ENCODE data around the gene GRK3.
A peak's percentile ranks its signal among the peaks of the same experiment; 100 is the strongest.
"Not testable (repeated sequence)": the region's sequence is repeated elsewhere in the genome, so short reads cannot be mapped to it uniquely, and the experiment has no call there.

GRK3 gene

DNA sequence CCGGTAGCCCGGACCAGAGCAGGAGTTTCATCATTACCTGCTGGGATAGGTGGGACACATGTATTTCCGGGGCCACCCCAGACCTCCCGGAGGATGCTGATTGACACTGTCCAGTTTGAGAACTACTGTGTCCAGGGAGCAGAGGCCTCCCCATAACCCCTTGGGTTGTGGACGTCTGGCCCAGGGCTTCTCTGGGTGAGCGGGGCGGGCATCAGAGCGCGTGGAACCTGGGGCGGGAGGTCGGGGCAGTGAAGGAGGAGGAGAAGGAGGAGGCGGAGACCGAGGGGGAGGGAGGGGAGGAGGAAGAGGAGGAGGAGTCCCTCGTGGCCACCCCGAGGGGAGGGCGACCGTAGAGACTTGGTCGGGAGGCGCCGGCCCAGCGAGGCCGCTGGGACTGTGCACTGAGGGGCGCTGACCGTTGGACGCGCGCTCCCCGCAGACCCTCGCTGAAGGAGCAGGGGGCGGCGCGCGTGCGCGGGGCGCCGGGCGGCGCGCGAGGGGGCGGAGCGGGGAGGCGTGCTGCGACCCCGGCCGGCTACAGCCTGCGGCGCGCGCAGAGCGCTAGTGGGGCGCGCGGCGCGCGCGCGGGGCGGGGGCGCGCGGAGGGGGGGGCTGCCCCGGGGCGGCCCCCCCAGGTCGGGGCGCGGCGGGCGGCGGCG, at the start of gene GRK3:
Gene GRK3 (plus strand): TSS at position 356 of the 659 bp plus-strand sequence. CDS start 366 bp downstream, outside the sequence.
- DNase-seq: peak in 1 of 2 donors; percentile 50

DNA sequence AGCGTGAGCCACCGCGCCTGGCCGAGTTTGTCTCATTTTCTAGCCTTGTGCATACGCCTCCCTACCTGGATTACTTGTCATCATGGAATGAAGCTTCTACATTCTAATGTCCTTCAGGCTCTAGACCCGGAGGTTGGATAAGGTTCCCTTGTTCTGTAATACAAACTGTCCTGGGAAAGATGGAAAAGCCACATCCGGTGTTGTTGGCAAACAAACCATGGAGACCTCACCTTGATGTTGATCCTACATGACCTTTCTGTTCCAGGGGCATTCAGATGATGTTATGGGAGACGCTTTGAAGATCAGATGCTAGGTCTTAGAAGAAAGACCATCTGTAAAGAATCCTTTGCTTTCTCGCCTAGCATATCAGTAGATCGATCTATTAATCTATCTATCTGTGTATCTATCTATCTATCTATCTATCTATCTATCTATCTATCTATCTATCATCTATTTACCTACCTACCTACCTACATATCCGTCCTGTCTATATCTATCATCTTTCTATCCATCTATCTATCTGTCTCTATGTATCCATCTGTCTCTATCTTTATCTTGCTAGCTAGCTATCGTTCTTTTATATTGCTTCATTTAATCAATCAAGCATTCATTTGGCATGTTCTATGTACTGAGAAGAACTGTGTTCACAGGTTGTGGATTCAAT, 46.3 kb upstream of the GRK3 start:
- no peak for DNase-seq

DNA sequence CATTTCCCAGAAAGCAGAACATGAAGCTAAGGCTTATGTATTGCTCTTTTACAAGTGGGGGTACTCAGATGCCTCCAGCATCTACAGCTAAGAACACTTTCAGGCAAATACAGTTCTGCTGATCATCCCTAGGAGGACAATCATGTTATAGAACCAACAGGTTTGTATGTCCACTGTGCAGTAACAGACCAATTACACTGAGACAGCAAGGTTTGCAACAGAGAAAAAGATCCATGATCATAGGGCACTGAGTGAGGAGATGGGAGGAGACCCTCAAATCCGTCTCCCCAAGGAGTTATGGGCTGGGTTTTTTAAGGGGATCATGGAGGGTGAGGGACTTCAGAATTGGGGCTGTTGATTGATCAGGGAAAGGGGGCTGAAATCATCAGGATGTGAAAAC, 39.1 kb upstream of the GRK3 start:
- DNase-seq: no peak

DNA sequence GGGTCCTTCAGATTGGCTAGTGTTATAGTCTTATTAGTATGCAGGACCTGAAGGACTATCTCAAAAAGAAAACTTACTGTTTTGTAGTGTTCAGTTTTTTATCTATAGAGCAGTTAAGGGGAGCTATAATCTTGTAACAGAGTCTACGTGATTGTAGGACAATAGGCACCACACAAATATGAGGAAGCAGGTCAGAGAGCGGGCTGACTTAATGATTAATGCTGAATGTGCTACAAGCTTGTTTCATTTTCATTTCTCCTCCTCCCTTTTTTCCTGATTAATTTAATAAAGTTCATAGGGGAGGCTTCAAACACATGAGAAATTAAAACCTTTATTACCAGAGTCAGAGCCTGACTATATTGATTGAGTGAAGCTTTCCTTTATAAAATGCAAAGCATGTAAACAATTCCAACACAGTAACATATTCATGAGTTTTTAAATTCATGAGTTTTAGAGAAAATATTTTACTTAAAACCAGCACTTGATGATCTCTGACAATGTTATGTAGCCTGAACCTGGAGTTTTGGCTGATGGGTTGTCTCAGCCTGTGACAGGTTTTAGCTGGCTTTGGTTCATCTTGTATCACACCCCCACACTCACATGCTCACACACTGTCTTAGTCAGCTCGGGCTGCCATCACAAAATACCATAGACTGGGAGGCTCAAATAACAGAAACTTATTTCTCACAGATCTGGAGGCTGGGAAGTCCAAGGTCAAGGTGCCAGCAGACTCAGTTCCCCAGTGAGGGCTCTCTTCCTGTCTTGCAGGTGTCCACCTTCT, 38.5 kb upstream of the GRK3 start:
- DNase-seq: not testable (repeated sequence)

DNA sequence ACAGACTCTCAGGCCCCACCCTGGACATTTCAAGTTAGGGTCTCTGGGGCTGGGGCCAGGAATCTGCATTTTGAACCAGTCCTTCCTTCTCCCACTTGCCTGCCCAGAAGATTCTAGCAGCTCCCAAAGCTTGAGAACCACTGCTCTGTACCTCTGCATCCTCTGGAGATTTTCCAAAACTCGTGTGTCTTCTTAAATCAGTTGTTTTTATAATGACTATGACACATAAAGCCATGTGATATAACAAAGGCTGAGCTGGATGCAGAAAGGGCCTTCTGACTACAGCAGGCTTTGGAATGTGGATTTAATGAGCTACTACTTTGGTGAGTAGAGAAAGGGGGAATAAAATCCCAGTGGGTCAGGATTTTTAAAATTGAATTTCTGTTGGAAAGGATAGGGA, 37.5 kb upstream of the GRK3 start:
- not testable (repeated sequence) for DNase-seq

DNA sequence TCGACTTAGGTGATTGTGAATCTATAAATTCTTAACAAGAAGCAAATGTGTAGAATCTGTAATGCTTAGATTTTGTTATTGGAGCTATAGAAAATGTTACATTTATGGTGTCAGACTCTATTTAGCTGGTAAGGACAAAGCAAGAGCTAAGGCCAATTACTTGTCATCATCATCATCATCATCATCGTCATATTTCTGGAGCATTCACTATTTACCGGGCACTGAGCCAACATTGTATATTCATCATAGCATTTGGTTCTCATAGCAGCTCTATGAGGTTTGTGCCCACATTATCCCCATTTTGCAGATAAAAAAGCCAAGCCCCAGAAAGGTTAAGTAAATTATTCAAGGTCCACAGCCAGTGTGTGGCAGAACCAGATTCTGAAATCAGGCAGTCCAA, 36.4 kb upstream of the GRK3 start:
- DNase-seq: not testable (repeated sequence)

DNA sequence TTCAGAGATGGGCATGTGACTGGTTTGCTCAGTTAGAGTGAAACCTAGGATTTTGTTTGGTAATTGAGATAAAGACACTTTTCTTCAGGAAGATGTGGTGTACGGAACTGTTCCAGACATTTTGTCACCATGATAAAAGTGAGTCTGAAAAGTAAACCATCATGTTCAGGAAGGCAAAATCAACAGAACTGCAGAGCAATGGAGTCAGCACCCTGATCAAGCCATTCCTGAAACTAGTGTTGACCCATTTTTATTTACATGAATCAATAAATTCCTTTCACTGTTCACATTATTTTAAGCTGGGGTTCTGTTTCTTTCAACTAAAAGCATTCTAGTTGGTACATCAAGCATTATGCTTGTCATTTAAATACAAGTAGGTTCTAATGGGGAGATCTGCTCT, 35.4 kb upstream of the GRK3 start:
- DNase-seq: not testable (repeated sequence)

DNA sequence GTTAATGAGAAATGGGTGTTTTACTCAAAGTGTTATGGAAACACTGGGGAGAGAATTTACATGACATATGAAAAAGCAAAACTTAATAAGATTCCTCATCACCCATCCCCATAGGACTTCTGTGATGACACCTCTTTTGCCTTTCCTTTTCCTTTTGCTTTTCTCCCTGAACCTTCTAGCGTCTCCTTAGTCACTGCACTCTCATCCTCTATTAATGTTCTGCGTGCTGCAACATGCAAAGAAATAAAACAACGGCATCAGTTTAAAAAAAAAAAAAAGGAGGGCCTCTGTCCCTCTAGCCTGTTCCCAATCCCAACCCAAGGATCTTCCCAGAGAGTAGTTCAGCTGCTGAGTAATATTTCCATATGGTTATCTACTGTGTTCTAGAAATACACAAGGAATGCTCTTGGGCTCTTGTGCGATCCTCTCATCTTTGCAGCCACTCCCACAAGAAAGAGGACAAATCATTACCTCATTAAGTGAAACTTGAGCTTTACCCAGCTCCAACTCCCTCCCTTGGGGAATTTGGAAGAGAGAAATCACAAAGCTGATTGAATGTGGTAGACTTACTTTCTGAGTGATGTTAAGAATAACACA, 34.8 kb upstream of the GRK3 start:
- not testable (repeated sequence) for DNase-seq

DNA sequence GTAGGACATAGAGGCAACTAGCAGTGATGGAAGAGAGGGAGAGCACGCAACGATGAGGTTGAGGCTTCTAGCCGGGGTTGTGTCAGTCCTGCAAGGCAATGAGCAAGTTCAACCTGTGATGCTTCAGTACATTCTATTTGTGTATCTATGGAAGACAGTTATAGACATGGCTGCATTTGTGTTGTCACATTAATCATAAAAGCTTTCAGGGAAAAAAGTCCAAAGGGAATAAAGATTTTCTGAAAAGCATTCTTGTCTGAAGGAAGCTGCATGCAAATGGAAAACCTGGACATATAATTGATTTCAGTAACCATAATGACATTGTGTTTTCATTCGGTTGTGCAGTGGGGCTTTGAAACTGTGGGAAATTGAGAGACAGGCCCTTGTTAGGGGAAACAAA, 32.8 kb upstream of the GRK3 start:
- not testable (repeated sequence) for DNase-seq

DNA sequence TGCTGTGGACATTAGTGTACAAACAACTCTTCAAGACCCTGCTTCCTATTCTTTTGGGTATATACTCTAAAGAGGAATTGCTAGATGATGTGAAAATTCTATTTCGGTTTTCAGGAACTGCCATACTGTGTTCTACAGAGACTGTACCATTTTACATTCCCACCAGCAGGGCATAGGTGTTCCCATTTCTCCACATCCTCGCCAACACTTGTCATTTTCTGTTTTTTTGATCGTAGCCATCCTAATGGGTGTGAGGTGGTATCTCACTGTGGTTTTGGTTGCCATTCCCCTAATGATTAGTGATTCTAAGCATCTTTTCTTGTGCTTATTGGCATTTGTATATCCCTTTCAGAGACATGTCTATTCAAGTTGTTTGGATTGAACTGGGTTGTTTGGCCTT, 29.8 kb upstream of the GRK3 start:
- DNase-seq: no peak

DNA sequence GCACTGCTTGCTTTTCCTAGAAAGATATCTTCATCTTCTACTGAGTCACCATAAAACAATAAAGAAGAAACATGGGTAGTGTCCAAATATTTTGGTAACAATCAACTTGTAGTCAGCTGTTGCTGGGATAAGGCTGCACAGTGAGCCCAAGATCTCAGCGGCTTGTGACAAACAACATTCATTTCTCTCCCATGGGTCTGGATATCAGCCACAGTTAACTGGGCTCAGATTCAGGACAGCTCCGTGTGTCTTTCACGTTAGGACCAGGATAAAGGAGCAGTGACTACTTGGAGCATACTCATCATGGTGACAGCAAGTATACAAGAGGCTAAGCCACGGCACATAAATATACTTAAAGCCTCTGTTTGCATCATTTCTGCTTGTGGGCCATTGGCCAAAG, 27.9 kb upstream of the GRK3 start:
- no peak for DNase-seq

DNA sequence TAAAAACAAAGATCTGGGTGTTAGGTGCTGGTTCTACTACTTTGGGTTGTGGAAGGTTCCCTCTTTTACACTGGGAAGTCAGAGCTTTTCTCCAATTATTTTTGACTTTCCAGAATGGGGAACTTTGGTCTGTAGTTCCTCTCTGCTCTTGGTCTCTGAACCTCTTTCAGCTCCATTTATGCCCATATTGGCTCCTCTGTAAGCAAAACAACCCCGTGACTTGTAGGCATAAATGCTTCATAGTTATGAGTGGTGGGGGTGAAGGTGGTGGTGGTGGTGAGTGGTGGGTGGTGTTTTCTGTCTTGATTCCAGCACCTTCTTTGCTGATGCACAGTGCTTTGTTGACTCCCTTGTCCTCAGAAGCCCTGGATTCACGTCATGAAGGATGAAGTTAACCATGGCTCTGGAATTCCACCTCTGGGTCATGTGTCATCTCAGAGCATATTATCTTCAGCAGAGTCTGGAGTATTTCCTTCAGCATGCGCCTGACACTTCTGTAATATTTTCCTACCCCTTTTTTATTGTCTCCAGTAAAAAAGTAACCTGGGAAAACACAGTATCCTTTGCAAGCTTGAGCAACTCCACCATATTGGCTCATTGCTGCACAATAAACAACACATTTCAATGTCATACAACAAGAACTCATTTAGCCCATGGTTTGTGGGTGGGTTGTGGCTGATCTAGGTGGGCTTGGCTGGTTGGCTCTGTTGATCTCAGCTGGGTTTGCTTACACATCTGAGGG, 24.1 kb upstream of the GRK3 start:
- DNase-seq: no peak

DNA sequence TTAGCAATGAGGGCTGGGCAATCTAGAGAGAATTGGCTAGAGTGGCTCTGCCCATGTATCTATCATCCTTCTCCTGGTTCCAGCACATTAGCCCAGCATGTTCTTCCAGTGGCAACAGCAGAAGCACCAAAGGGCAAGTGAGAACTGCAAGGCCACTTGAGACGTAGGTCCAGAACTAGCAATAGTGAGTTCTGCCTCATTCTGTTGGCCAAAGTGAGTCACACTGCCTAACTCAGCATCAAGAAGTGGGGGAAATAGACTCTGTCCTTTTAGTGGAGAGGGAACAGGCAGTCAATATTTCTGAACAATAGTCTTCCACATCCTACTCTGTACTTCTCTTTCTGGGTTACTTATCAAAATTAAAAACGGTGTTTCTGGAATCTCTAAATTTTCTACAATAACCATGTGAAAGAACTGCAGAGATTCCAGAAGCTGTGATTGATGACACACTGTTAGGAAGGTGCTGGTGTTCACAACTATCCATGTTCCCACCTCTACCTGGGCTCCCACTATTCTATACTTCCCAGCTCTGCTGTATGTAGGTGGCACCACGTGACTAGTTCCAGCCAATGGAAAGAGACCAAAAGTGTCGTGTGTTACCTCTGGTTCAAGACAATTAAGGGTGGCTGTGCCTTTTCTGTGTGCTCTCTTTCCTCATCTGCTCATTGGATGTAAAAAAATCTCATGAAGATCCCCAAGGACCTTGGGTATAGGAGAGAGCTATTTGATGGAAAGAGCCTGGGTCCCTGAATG, 23.4 kb upstream of the GRK3 start:
- no peak for DNase-seq

DNA sequence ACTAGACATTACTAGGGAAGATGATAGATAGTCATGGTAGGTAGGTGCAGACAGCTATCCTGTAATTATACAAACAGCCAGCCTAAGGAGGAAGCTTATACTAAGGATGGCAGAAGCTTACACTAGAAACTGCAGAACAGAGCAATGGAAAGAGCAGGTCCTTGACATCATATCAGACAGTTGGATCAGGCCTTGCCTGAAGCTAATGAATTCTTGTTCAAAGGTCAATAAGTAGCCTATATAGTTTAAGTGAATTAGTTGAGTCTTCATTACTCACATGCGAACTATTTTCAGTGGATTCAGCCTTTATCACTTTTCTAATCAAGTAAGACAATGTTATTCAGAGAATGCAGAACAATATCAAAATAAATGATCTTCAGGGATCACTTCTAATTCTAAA, 22.3 kb upstream of the GRK3 start:
- no peak for DNase-seq

DNA sequence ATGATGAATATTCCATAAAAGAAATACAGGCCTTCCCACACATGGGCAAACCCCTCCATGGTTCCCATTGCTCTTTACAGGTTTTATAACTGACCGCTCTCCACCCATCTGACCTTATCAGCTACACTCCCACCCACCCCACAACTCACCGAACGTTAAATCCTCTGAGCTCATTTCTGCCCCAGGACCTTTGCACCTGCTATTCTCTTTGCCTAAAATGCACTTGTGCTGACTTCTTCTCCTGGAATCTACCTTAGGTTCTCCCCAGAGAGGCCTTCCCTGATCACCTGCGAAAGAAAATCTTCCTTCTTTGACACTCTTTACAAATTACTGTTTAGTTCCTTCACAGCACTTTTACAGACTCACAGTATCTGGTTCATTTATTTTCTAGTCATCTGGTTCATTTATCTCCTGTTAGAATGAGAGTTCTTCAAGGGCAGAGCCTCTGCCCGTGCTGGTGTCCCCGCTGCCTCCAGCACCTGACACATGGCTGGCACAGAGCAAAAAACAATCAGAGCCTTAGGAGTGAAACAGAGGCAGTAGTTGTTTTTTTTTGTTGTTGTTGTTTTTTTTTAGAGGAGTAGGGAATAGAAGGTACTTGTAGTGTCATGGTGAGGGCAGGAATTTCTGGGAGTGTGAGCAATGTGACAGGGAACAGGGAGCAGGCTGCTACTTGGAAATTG, 21.6 kb upstream of the GRK3 start:
- no peak for DNase-seq

DNA sequence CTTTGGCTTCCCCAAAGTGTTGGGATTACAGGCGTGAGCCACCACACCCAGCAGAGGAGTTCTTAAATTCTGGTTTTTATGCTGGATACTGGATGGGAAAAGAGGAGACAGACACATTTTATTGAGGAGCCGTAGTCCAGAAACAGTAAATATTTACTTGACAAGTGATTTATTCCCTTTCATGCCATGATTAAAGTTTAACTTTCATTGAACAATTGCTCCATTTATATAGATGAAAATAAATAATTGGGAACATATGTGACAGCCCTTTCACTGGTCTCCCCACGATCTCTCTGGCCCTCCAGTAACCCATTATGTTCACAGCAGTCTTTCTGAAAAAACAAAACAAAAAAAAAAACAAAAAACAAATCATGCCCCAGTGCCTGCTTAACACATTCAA, 19.3 kb upstream of the GRK3 start:
- DNase-seq: no peak

DNA sequence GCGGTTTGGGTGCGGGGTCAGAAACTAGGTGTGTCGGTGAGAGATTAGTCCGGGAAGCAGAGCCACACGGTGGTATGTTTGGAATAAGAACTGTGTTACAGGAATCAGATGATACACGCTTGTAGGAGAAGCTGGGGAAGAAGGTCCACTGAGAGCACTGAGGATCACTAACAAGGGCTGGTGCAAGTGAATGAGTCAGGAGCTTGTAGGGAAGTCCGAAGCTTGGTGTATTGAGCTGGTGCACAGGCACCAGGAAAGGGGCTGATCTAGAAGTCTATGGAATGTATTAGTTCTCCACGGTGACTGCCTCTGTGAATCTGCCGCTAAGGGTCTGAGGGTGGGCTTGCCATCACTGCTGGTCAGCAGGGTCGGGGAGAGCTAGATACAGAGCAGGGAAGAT, 18.8 kb upstream of the GRK3 start:
- no peak for DNase-seq

DNA sequence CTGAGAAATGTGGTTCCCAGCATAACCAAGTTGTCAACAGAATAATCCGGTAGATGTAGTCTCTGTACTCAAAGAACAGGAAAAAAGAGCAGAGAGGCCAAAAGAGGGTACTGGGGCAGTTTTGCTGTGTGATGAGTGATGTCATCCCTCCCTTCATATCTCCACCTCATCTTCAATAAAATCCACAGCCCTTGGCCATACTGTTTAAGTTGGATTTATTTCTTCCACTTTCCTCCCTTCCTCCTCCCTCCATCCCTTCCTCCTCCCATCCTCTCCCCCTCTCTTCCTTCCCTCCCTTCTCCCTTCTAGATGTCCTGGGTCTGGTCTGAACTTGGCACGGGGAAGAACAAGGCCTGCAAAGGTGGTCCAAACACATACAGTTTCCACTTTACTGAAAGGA, 18.2 kb upstream of the GRK3 start:
- no peak for DNase-seq

DNA sequence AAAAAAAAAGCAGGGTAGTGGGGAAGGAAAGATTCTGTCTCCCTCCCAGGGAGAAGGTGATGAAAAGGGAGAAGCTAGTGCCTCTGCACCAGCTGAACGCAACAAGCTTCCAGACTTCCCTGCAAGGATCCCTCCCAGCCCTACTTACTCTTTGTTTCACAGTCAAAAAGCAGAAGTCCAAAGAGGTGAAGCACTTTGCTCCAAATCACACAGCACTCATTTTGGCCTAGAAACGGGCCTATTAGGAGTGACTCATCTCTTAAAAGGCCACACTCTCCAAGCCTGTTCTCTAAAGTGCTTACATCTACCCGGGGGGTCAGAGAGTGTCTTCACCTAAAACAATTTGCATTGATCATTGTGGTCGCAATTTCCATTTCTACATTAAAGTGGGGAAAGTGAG, 17.7 kb upstream of the GRK3 start:
- no peak for DNase-seq

DNA sequence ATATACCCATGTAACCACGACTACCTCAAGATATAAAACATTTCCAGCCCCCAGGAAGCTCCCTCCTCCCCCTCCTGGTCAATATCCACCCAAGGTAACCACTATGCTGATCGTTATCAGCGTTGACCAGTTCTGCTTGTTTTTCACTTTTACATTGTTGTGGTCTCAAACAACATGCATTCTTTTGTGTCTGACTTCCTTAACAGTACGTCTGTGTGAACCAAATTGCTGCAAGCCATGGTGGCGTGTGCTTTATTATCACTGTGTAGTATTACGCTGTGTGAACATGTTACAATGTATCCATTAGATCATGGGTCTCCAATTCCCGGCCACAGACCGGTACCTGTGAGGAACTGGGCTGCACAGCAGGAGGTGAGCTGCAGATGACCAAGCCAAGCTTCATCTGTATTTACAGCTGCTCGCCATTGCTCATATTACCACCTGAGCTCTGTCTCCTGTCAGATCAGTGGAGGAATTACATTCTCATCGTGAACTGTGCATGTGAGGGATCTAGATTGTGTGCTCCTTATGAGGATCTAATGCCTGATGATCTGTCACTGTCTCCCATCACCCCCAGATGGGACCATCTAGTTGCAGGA, 15.5 kb upstream of the GRK3 start:
- DNase-seq: no peak

DNA sequence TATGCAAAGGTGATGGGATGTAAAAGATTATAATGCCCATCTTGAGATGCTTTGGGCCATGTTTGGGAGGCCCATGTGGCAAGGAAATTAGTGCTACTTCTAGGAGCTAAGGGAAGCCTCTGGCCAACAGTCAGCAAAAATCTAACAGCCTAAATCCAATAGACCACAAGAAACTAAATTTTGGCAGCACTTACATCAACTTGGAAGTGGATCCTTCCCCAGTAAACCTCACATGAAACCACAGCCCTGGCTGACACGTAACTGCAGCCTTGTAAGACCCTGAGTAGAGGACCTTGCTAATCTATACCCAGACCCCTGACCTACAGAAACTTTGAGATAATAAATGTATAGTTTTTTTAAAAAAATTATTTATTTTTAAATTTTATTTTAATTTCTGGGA, 13.1 kb upstream of the GRK3 start:
- DNase-seq: no peak

Measured in hippocampal formation (tissue), 2 donors.